IMR-90 (cell line): ENCODE measurements around the gene RNGTT. TPM values are rescaled to one million over a fixed set of nuclear protein-coding genes. Genes with fewer than 3 reads are reported as not detected.

Source experiments
- ATAC-seq: fragments of 200-7000 bp; cut with Tn5 transposase; 2 replicates; pipeline ENCODE4 v1.9.1; 2020; ENCODE audit warnings: low read depth, mild to moderate bottlenecking, moderate library complexity
- BruUV-seq: library from RNA; stranded (reverse); fragments of 400-500 nt; replicated peaks from 2 replicates; lab custom pipeline; 2021; lab: Mats Ljungman, UMichigan
- CTCF ChIA-PET: fragments of 300-600 bp; formaldehyde crosslinking; extraction: SDS; loops from one replicate; lab custom pipeline; 2021; ENCODE audit warnings: antibody characterized with exemption; lab: Yijun Ruan, JAX
- POLR2A ChIA-PET: fragments of 300-600 bp; sonication (Branson Sonifier 250); formaldehyde crosslinking; loops from one replicate; lab custom pipeline; 2022; ENCODE audit warnings: antibody characterized with exemption; ENCODE audit not compliant: unreplicated experiment; lab: Charles Lee
- DNase-seq: peaks from one replicate; pipeline ENCODE4 v3.0.0; 2013
- H2AFZ ChIP-seq: replicated peaks from 2 replicates; pipeline ENCODE3; 2013; ENCODE audit warnings: low read length, mild to moderate bottlenecking; ENCODE audit not compliant: poor library complexity
- H2AK5ac ChIP-seq: 2 replicates; pipeline ENCODE4 v1.6.1; 2013; ENCODE audit warnings: low read depth, low read length, inconsistent platforms
- H2AK9ac ChIP-seq: replicated peaks from 2 replicates; pipeline ENCODE3; 2013; ENCODE audit warnings: mild to moderate bottlenecking, low read depth, low read length, moderate library complexity; ENCODE audit not compliant: poor library complexity
- H2BK120ac ChIP-seq: 2 replicates; pipeline ENCODE4 v1.6.1; 2013; ENCODE audit warnings: low read depth, low read length, inconsistent platforms
- H2BK15ac ChIP-seq: 3 replicates; pipeline ENCODE4 v1.6.1; 2013; ENCODE audit warnings: low read depth, low read length, inconsistent platforms
- H2BK20ac ChIP-seq: 2 replicates; pipeline ENCODE4 v1.6.1; 2013; ENCODE audit warnings: low read depth, mild to moderate bottlenecking, inconsistent platforms, low read length, moderate library complexity
- H2BK5ac ChIP-seq: 2 replicates; pipeline ENCODE4 v1.6.1; 2013; ENCODE audit warnings: mild to moderate bottlenecking, low read depth, low read length, inconsistent platforms; ENCODE audit not compliant: poor library complexity, severe bottlenecking
- H3K14ac ChIP-seq: replicated peaks from 2 replicates; pipeline ENCODE4 v1.6.1; 2013; ENCODE audit warnings: low read depth, low read length, inconsistent platforms
- H3K18ac ChIP-seq: 2 replicates; pipeline ENCODE4 v1.6.1; 2013; ENCODE audit warnings: low read depth, low read length, control low read depth
- H3K23ac ChIP-seq: 2 replicates; pipeline ENCODE4 v1.6.1; 2013; ENCODE audit warnings: low read depth, low read length, inconsistent platforms
- H3K27ac ChIP-seq: 2 replicates; pipeline ENCODE4 v1.5.1; 2013; ENCODE audit warnings: mild to moderate bottlenecking, control low read depth, low read length; ENCODE audit not compliant: insufficient read depth
- H3K27me3 ChIP-seq: 2 replicates; pipeline ENCODE4 v1.6.1; 2013; ENCODE audit warnings: low read length; ENCODE audit not compliant: control insufficient read depth, insufficient read depth
- H3K36me3 ChIP-seq: 2 replicates; pipeline ENCODE4 v1.6.1; 2013; ENCODE audit warnings: low read length, mixed read lengths; ENCODE audit not compliant: control insufficient read depth, insufficient read depth
- H3K4ac ChIP-seq: 2 replicates; pipeline ENCODE4 v1.6.1; 2013; ENCODE audit warnings: low read depth, low read length, inconsistent platforms
- H3K4me1 ChIP-seq: 2 replicates; pipeline ENCODE4 v1.6.1; 2013; ENCODE audit warnings: low read length, mixed read lengths; ENCODE audit not compliant: control insufficient read depth, insufficient read depth
- H3K4me2 ChIP-seq: 2 replicates; pipeline ENCODE4 v1.6.1; 2013; ENCODE audit warnings: low read depth, mild to moderate bottlenecking, control low read depth, low read length, moderate library complexity
- H3K4me3 ChIP-seq: 2 replicates; pipeline ENCODE4 v1.5.1; 2013; ENCODE audit warnings: low read depth, mild to moderate bottlenecking, control low read depth, low read length, moderate library complexity; ENCODE audit not compliant: insufficient read depth
- H3K56ac ChIP-seq: 2 replicates; pipeline ENCODE4 v1.6.1; 2013; ENCODE audit warnings: low read length, inconsistent platforms; ENCODE audit not compliant: insufficient read depth; ENCODE audit errors: extremely low read depth
- H3K79me1 ChIP-seq, 2 experiments: 2 replicates each; pipeline ENCODE4 v1.6.1; 2013; ENCODE audit warnings: low read length in 2 of 2, inconsistent platforms in 1 of 2, low read depth in 1 of 2
- H3K9ac ChIP-seq: 2 replicates; pipeline ENCODE4 v1.6.1; 2013; ENCODE audit warnings: low read depth, low read length, control low read depth
- H3K9me1 ChIP-seq: 2 replicates; pipeline ENCODE4 v1.6.1; 2013; ENCODE audit warnings: low read length, inconsistent platforms; ENCODE audit not compliant: insufficient read depth
- H3K9me3 ChIP-seq: 2 replicates; pipeline ENCODE4 v1.6.1; 2013; ENCODE audit warnings: low read length; ENCODE audit not compliant: control insufficient read depth, insufficient read depth
- H4K20me1 ChIP-seq: 2 replicates; pipeline ENCODE4 v1.6.1; 2013; ENCODE audit warnings: low read length, inconsistent platforms; ENCODE audit not compliant: insufficient read depth
- H4K5ac ChIP-seq: 2 replicates; pipeline ENCODE4 v1.6.1; 2013; ENCODE audit warnings: mild to moderate bottlenecking, low read depth, low read length, control low read depth
- H4K8ac ChIP-seq, 2 experiments: 2 replicates each; pipeline ENCODE4 v1.6.1; 2013; ENCODE audit warnings: low read depth in 2 of 2, low read length in 2 of 2, control low read depth in 1 of 2, inconsistent platforms in 1 of 2
- H4K91ac ChIP-seq: 2 replicates; pipeline ENCODE4 v1.6.1; 2013; ENCODE audit warnings: low read depth, low read length, inconsistent platforms; ENCODE audit not compliant: insufficient read depth
- BHLHE40 ChIP-seq: fragments of 150-350 bp; IDR thresholded peaks from 2 replicates; pipeline ENCODE4 v1.6.1; 2016; ENCODE audit warnings: mild to moderate bottlenecking, low read depth, low read length
- CEBPB ChIP-seq: IDR thresholded peaks from 2 replicates; pipeline ENCODE4 v1.6.1; 2012; ENCODE audit warnings: low read depth, low read length, improper control_type of control experiment
- CHD1 ChIP-seq: IDR thresholded peaks from 2 replicates; pipeline ENCODE4 v1.6.1; 2012; ENCODE audit warnings: low read depth, low read length, improper control_type of control experiment
- FOS ChIP-seq: fragments of 150-350 bp; IDR thresholded peaks from 2 replicates; pipeline ENCODE4 v1.6.1; 2016; ENCODE audit warnings: low read depth, low read length
- MAFK ChIP-seq: IDR thresholded peaks from 2 replicates; pipeline ENCODE4 v1.6.1; 2012; ENCODE audit warnings: low read depth, low read length, improper control_type of control experiment
- MAZ ChIP-seq: IDR thresholded peaks from 2 replicates; pipeline ENCODE4 v1.6.1; 2012; ENCODE audit warnings: low read depth, mild to moderate bottlenecking, low read length, improper control_type of control experiment, moderate library complexity, borderline replicate concordance
- MXI1 ChIP-seq: IDR thresholded peaks from 2 replicates; pipeline ENCODE4 v1.6.1; 2012; ENCODE audit warnings: low read depth, mild to moderate bottlenecking, low read length, moderate library complexity, borderline replicate concordance
- NFE2L2 ChIP-seq: fragments of 150-350 bp; IDR thresholded peaks from 2 replicates; pipeline ENCODE4 v1.6.1; 2016; ENCODE audit warnings: low read depth, mild to moderate bottlenecking, low read length
- POLR2A ChIP-seq: IDR thresholded peaks from 2 replicates; pipeline ENCODE4 v1.6.1; 2012; ENCODE audit warnings: mild to moderate bottlenecking, low read depth, low read length
- RCOR1 ChIP-seq: IDR thresholded peaks from 2 replicates; pipeline ENCODE4 v1.6.1; 2012; ENCODE audit warnings: mild to moderate bottlenecking, low read length, improper control_type of control experiment; ENCODE audit not compliant: insufficient replicate concordance
- RFX5 ChIP-seq: IDR thresholded peaks from 2 replicates; pipeline ENCODE4 v1.8.0; 2012; ENCODE audit warnings: low read depth, mild to moderate bottlenecking, low read length, moderate library complexity
- SMC3 ChIP-seq: fragments of 150-350 bp; IDR thresholded peaks from 2 replicates; pipeline ENCODE4 v1.6.1; 2016; ENCODE audit warnings: low read depth, mild to moderate bottlenecking, antibody characterized with exemption, low read length, moderate library complexity
- WGBS, 2 experiments: methylation state at CpG; one replicate each; pipeline versions ENCODE4 v1.1.5 to v1.1.7; 2013; ENCODE audit warnings: missing lambda C conversion rate in 2 of 2; ENCODE audit not compliant: insufficient read length in 1 of 2; ENCODE audit errors: extremely low coverage in 2 of 2; 5-methylcytosine and 5-hydroxymethylcytosine counted together
- dilution Hi-C: fragments of 300-500 bp; cut with HindIII; formaldehyde crosslinking; loops from one replicate; pipeline ENCODE4 v1.14.3; 2018; ENCODE audit warnings: low sequenced_read_pairs; ENCODE audit not compliant: unreplicated experiment
- in situ Hi-C: fragments of 300-500 bp; cut with MboI; formaldehyde crosslinking; loops from 3 replicates; pipeline ENCODE4 v1.14.3; 2019; ENCODE audit warnings: low sequenced_read_pairs, inconsistent platforms, mixed read lengths
- intact Hi-C: fragments of 100-400 bp; cut with micrococcal nuclease; formaldehyde crosslinking; loops from 2 replicates; pipeline ENCODE4 v1.10.0; 2022
- polyA plus RNA-seq, 3 experiments: library from polyadenylated mRNA; depleted of rRNA; stranded (reverse); fragments of >200 nt; gene quantifications; 2 replicates each; pipeline ENCODE4 v1.2.3, GENCODE V29; 2012; ENCODE audit warnings: low replicate concordance in 1 of 3
- total RNA-seq: library from RNA; depleted of rRNA; stranded (reverse); fragments of >200 nt; gene quantifications from 2 replicates; pipeline ENCODE4 v1.2.3, GENCODE V29; 2012
- TF ChIP-seq, protein P1 (sequence below): fragments of 150-350 bp; IDR thresholded peaks from 2 replicates; pipeline ENCODE4 v1.6.1; 2016; ENCODE audit warnings: low read depth, mild to moderate bottlenecking, low read length, moderate library complexity, borderline replicate concordance
- TF ChIP-seq, protein P2 (sequence below): fragments of 150-350 bp; IDR thresholded peaks from 2 replicates; pipeline ENCODE4 v1.6.1; 2017; ENCODE audit warnings: mild to moderate bottlenecking, antibody characterized with exemption, low read length, low read depth
- TF ChIP-seq, protein P3 (sequence below): conservative IDR thresholded peaks from 2 replicates; pipeline ENCODE4 v1.5.1; 2012; ENCODE audit warnings: mild to moderate bottlenecking, low read depth, low read length, improper control_type of control experiment

RNGTT gene
- total and polyA plus RNA-seq, 2 of the 4 experiments (the other 2 are of a cell fraction), result 5.4 to 21.7 TPM

DNA sequence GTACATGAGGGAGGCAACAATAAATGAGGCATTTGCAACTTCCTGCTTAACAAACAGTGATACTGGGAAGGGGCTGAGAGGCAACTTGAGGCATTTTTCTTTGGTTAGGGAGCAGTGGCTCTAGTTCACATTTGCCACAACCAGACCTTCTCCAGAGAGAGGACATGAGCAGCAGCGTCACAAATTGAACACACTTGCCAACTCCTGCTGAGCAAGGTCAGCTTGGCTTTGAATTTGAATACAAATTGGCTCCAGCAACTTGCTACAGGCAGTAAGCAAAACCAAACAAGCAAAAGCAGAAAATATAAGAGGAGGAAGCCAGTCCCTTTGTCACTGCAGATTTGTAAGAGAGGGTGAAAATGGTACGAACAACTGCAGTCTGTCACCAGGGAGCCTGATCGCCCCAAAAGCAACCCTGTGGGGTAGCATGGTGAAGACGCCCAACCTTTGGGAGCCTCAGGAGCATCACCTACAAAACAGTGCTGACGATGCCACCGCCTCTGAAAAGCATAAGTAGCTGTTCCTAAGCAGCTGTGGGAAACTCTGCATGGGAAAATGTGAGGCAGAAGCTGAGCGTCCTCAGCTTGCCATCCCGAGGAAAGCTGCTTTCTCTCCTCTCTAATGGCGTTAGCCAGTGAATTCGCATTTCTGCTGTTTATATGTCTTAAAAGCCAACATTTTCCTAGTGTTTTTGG is 378.7 kb downstream of the RNGTT start:
- H3K79me1 ChIP-seq, result no peaks in the 10 kb centered on the region
- no TSS peak for BruUV-seq
- H3K9me1 ChIP-seq, result no peaks in the 10 kb centered on the region
- no peak overlapping the region for H2BK5ac ChIP-seq
- no peak overlapping the region for H3K27ac ChIP-seq
- WGBS, 2 experiments, result 80% methylated on average over 2 of the region's 10 CpGs; no CpG with 5 or more reads in 1 of the 2 experiments
- ATAC-seq (no peak), DNase-seq (no peak)
- TF ChIP-seq MAFK (no peak), POLR2A (no peak), RFX5 (no peak), CHD1 (no peak), SMC3 (no peak), BHLHE40 (no peak), FOS (no peak), NFE2L2 (no peak), RCOR1 (no peak), MAZ (no peak), MXI1 (no peak), CEBPB (no peak)
- TF ChIP-seq, protein P1, sequence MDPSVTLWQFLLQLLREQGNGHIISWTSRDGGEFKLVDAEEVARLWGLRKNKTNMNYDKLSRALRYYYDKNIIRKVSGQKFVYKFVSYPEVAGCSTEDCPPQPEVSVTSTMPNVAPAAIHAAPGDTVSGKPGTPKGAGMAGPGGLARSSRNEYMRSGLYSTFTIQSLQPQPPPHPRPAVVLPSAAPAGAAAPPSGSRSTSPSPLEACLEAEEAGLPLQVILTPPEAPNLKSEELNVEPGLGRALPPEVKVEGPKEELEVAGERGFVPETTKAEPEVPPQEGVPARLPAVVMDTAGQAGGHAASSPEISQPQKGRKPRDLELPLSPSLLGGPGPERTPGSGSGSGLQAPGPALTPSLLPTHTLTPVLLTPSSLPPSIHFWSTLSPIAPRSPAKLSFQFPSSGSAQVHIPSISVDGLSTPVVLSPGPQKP, result no peak
- TF ChIP-seq, protein P2, sequence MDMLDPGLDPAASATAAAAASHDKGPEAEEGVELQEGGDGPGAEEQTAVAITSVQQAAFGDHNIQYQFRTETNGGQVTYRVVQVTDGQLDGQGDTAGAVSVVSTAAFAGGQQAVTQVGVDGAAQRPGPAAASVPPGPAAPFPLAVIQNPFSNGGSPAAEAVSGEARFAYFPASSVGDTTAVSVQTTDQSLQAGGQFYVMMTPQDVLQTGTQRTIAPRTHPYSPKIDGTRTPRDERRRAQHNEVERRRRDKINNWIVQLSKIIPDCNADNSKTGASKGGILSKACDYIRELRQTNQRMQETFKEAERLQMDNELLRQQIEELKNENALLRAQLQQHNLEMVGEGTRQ, result no peak
- TF ChIP-seq, protein P3, sequence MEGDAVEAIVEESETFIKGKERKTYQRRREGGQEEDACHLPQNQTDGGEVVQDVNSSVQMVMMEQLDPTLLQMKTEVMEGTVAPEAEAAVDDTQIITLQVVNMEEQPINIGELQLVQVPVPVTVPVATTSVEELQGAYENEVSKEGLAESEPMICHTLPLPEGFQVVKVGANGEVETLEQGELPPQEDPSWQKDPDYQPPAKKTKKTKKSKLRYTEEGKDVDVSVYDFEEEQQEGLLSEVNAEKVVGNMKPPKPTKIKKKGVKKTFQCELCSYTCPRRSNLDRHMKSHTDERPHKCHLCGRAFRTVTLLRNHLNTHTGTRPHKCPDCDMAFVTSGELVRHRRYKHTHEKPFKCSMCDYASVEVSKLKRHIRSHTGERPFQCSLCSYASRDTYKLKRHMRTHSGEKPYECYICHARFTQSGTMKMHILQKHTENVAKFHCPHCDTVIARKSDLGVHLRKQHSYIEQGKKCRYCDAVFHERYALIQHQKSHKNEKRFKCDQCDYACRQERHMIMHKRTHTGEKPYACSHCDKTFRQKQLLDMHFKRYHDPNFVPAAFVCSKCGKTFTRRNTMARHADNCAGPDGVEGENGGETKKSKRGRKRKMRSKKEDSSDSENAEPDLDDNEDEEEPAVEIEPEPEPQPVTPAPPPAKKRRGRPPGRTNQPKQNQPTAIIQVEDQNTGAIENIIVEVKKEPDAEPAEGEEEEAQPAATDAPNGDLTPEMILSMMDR, result no peak
- H2AK5ac ChIP-seq, result no peak overlapping the region
- H3K14ac ChIP-seq, result no peak overlapping the region
- no peak overlapping the region for H2BK20ac ChIP-seq
- POLR2A ChIA-PET, result no interaction called here
- H3K4me3 ChIP-seq, result no peak overlapping the region
- no peaks in the 10 kb centered on the region for H4K20me1 ChIP-seq
- no peak overlapping the region for H4K5ac ChIP-seq
- no peak overlapping the region for H2AK9ac ChIP-seq
- H3K27me3 ChIP-seq, result peaks cover 18% of the 10 kb centered on the region
- H3K36me3 ChIP-seq, result no peaks in the 10 kb centered on the region
- H3K9me3 ChIP-seq, result no peaks in the 10 kb centered on the region
- H2BK120ac ChIP-seq, result no peak overlapping the region
- no peak overlapping the region for H3K4ac ChIP-seq
- H4K91ac ChIP-seq, result no peak overlapping the region
- intact Hi-C loops, result no loop called here
- H3K23ac ChIP-seq, result no peak overlapping the region
- in situ Hi-C loops, result no loop called here
- H4K8ac ChIP-seq, result no peak overlapping the region
- H3K4me2 ChIP-seq, result no peak overlapping the region
- no peak overlapping the region for H3K9ac ChIP-seq
- no peak overlapping the region for H3K18ac ChIP-seq
- H3K56ac ChIP-seq, result no peak overlapping the region
- dilution Hi-C loops, result no loop called here
- no peak overlapping the region for H2BK15ac ChIP-seq
- no peak overlapping the region for H2AFZ ChIP-seq
- H3K4me1 ChIP-seq, result no peaks in the 10 kb centered on the region
- CTCF ChIA-PET, result no interaction called here
